AG04450 (cell line): ENCODE data around the gene SIX3. TPM values are rescaled to one million over a fixed set of nuclear protein-coding genes. Genes with fewer than 3 reads are reported as not detected.
A peak's percentile ranks its signal among the peaks of the same experiment; 100 is the strongest.

Experiments used
- CTCF ChIA-PET: fragments of 300-600, 350-600 bp; formaldehyde crosslinking; extraction: SDS; loops from one replicate; lab custom pipeline; 2022; ENCODE audit warnings: antibody characterized with exemption, inconsistent platforms; lab: Charles Lee
- POLR2A ChIA-PET: fragments of 350-600 bp; formaldehyde crosslinking; extraction: SDS; loops from one replicate; lab custom pipeline; 2021; ENCODE audit warnings: antibody characterized with exemption, inconsistent platforms; lab: Yijun Ruan, JAX
- DNase-seq: peaks from one replicate; pipeline ENCODE4 v3.0.0-alpha.2; 2011; ENCODE audit warnings: low read depth, low spot score
- H3K27ac ChIP-seq: one replicate; pipeline ENCODE4 v1.5.1; 2012; ENCODE audit warnings: low read depth, low read length, control low read depth
- H3K27me3 ChIP-seq: one replicate; pipeline ENCODE4 v1.6.0; 2012; ENCODE audit warnings: low read length; ENCODE audit not compliant: control insufficient read depth, insufficient read depth
- H3K4me3 ChIP-seq: 2 replicates; pipeline ENCODE4 v1.5.1; 2011; ENCODE audit warnings: mild to moderate bottlenecking, low read depth, low read length, control low read depth
- H3K9me3 ChIP-seq: 2 replicates; pipeline ENCODE4 v1.5.1; 2012; ENCODE audit warnings: low read length; ENCODE audit not compliant: control insufficient read depth, insufficient read depth
- polyA plus RNA-seq: library from polyadenylated mRNA; depleted of rRNA; stranded (reverse); fragments of >200 nt; gene quantifications from 2 replicates; pipeline ENCODE4 v1.2.3, GENCODE V29; 2011
- TF ChIP-seq, protein P1 (sequence below): IDR thresholded peaks from 2 replicates; pipeline ENCODE4 v1.5.1; 2011; ENCODE audit warnings: low read depth, low read length, control low read depth, inconsistent platforms

Gene SIX3
- polyA plus RNA-seq, 1 experiment, result not detected

DNA sequence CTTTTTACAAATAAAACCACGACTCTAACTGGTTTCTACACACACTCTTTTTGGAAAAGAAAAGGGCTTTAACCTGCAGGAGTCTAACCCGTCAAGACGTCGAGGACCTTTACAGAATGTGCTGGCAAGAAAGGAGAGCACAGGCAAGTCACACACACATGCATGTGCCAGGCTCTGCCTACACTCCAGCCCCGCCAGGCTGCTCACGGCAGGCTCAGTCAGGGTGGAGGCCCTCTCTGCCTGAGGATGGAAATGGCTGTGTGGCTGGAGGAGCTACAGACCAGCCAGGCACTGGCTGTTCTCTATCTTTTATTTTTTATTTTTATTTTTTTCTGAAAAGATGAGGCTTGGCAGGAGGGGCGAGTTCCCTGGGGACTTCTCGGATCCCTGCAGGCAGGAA lies 10.2 kb downstream of the SIX3 start:
- POLR2A ChIA-PET, result no interaction called here
- H3K27me3 ChIP-seq, result peaks cover 93% of the 10 kb centered on the region
- peaks cover 4% of the 10 kb centered on the region; the same call in 1 of the 2 replicates for H3K9me3 ChIP-seq
- CTCF ChIA-PET, result interaction anchor here (0.6 to 1.8 kb wide), 4 partner anchors 25 to 517 kb away, joined by 3 to 8 read pairs (median 3); no protein-coding TSS in a partner anchor
- H3K27ac ChIP-seq, result no peak overlapping the region
- peak overlapping the region; percentile 25; the same call in 1 of the 2 replicates for H3K4me3 ChIP-seq
- no peak for DNase-seq
- TF ChIP-seq, protein P1, sequence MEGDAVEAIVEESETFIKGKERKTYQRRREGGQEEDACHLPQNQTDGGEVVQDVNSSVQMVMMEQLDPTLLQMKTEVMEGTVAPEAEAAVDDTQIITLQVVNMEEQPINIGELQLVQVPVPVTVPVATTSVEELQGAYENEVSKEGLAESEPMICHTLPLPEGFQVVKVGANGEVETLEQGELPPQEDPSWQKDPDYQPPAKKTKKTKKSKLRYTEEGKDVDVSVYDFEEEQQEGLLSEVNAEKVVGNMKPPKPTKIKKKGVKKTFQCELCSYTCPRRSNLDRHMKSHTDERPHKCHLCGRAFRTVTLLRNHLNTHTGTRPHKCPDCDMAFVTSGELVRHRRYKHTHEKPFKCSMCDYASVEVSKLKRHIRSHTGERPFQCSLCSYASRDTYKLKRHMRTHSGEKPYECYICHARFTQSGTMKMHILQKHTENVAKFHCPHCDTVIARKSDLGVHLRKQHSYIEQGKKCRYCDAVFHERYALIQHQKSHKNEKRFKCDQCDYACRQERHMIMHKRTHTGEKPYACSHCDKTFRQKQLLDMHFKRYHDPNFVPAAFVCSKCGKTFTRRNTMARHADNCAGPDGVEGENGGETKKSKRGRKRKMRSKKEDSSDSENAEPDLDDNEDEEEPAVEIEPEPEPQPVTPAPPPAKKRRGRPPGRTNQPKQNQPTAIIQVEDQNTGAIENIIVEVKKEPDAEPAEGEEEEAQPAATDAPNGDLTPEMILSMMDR, result no peak

DNA sequence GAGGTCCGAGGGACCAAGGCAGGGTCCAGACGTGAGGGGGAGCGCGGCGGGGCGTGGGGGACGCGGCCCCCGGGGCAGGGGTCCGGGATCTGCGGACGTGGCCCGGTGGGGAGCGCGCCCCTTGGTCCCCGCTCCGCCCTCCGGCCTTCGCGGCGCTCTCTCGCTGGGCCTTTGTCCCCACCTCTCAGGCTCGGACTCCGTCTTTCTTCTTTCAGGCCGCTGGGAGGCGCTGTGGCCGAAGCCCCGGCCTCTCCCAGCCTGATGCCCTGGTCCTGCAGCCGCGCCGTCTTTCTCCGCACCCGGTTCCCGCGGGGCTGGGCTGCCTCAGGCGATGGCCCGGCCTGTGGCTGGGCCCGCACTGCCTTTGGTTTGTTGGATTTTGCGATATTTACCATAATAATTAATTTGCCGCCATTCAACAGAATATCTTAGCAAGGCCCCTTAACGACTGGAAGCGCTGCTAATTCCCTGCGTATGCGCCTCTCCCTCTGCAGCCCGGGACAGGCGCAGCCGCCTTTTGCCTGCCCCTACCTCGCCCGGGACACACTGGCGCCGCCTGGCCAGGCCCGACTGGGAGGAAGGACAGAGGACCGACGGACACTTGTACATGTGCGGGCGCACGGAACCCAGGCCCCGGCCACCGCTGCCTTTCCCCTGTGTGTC lies 10.8 kb downstream of the SIX3 start:
- Histone ChIP-seq H3K4me3 (peak overlapping the region; percentile 27; the same call in 1 of the 2 replicates), H3K9me3 (peaks cover 4% of the 10 kb centered on the region; the same call in 1 of the 2 replicates), H3K27ac (no peak overlapping the region), H3K27me3 (peaks cover 87% of the 10 kb centered on the region)
- DNase-seq, result no peak
- TF ChIP-seq, protein P1, result peak; percentile 66
- ChIA-PET CTCF (interaction anchor here (0.7 to 1.8 kb wide), 3 partner anchors 25 to 473 kb away, joined by 3 to 8 read pairs (median 4); no protein-coding TSS in a partner anchor), POLR2A (no interaction called here)

DNA sequence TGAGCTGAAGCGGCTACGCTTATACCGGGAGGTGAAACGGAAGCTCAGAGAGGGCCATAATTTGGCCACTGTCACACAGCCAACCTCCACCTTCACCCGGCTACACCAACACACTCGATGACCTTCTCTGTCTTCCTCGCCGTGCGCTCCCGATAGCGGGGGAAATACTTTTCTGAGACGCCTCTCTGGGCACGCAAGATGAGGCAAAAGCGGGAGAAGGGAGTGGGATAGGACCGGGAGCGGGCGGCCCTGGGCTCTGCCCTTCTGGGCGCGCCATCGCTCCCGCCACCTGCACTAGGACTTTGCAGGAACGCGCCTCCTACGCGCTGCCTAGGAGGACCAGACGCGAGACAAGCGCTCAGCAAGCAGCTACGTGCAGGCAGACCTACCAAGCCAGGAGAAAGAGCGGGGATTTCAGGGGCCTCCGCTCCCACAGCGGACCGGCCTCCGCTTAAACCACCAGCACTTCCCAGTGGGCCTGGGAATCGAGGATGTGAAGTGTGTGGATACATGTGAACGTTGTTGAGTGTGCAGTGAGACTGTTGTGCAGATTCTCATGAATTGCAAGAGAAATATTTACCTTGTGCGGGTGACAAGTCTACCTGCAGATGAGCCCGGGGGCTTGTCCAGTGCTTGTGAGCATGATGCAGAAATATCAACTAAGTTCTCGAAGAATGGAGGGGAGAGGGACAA lies 11.4 kb downstream of the SIX3 start:
- DNase-seq, result no peak
- H3K9me3 ChIP-seq, result peaks cover 4% of the 10 kb centered on the region; the same call in 1 of the 2 replicates
- H3K4me3 ChIP-seq, result no peak overlapping the region
- CTCF ChIA-PET, result interaction anchor here (0.8 kb wide), 1 partner anchor 473 kb away, joined by 4 read pairs; no protein-coding TSS in a partner anchor
- POLR2A ChIA-PET, result no interaction called here
- H3K27ac ChIP-seq, result no peak overlapping the region
- TF ChIP-seq, protein P1, result no peak
- H3K27me3 ChIP-seq, result peaks cover 81% of the 10 kb centered on the region

DNA sequence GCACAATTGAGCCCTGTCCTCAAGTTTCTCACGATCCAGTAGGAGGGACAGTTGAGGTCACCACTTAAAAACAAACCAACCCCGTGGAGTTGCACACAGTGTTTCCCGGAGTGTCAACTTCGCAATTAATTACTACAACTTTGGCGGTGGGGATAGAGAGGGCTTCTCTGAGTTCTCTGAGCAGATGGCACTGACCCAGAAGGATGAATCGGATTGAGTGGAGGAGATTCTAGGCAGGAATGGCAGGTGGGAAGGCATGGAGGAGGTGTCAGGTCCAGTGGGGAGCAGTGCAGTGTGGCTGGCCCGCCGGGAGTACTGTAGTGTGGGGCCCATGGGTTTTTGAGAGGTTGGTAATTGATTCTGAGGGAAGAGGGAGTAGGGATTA lies 12.0 kb downstream of the SIX3 start:
- no peak for DNase-seq
- TF ChIP-seq, protein P1, result no peak
- H3K27ac ChIP-seq, result no peak overlapping the region
- POLR2A ChIA-PET, result no interaction called here
- peaks cover 76% of the 10 kb centered on the region for H3K27me3 ChIP-seq
- CTCF ChIA-PET, result interaction anchor here (5.2 to 6.1 kb wide), 2 partner anchors 473 to 562 kb away, joined by 72 to 135 read pairs; no protein-coding TSS in a partner anchor
- H3K4me3 ChIP-seq, result no peak overlapping the region
- H3K9me3 ChIP-seq, result peaks cover 4% of the 10 kb centered on the region; the same call in 1 of the 2 replicates

DNA sequence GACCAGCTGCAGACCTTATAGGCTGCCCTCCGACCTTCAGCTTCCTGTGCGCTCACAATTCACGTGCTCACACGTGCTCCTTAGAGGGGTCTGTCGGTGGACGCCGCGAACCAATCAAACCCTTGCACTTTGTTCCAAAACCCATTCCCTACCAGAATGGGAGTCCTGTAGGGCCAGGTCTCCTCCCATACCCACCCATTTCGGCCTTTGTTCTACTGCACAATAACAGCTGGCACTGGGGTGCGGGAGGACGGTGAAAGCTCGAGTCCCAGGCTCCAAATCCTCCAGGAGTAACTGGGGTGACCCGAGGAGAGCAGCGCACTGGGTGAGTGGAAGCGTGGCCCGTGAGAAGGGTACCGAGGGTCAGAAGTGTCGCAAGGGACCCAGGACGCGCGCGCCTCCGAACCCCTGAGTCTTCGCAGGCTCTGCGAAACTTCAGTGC lies 13.0 kb downstream of the SIX3 start:
- peaks cover 4% of the 10 kb centered on the region; the same call in 1 of the 2 replicates for H3K9me3 ChIP-seq
- TF ChIP-seq, protein P1, result no peak
- H3K4me3 ChIP-seq, result no peak overlapping the region
- CTCF ChIA-PET, result interaction anchor here (0.6 to 6.1 kb wide), 7 partner anchors 474 to 911 kb away, joined by 3 to 135 read pairs (median 7); no protein-coding TSS in a partner anchor
- POLR2A ChIA-PET, result no interaction called here
- H3K27me3 ChIP-seq, result peaks cover 66% of the 10 kb centered on the region
- no peak for DNase-seq
- no peak overlapping the region for H3K27ac ChIP-seq
